H9 (cell line): Measurements from ENCODE around the gene ARHGDIB. TPM values are rescaled to one million over a fixed set of nuclear protein-coding genes. Genes with fewer than 3 reads are reported as not detected.

Experiments used
- DNase-seq: peaks from one replicate; pipeline ENCODE4 v3.0.0-alpha.2; 2017
- H2AFZ ChIP-seq: one replicate; pipeline ENCODE4 v1.6.1; 2013; ENCODE audit warnings: mild to moderate bottlenecking, low read length, control low read depth, moderate library complexity
- H2AK5ac ChIP-seq: 2 replicates; pipeline ENCODE4 v1.6.1; 2013; ENCODE audit warnings: low read length, control low read depth, mixed read lengths; ENCODE audit not compliant: insufficient read length
- H2BK120ac ChIP-seq: one replicate; pipeline ENCODE4 v1.6.1; 2013; ENCODE audit warnings: low read depth, mild to moderate bottlenecking, low read length, control low read depth, inconsistent platforms; ENCODE audit not compliant: poor library complexity, severe bottlenecking
- H2BK12ac ChIP-seq: 2 replicates; pipeline ENCODE4 v1.6.1; 2013; ENCODE audit warnings: low read length, control low read depth, mixed read lengths, low read depth; ENCODE audit not compliant: insufficient read length
- H2BK15ac ChIP-seq: 2 replicates; pipeline ENCODE4 v1.6.1; 2013; ENCODE audit warnings: low read depth, low read length, control low read depth
- H2BK20ac ChIP-seq: one replicate; pipeline ENCODE4 v1.6.1; 2013; ENCODE audit warnings: low read depth, mild to moderate bottlenecking, low read length, control low read depth, inconsistent platforms; ENCODE audit not compliant: poor library complexity, severe bottlenecking
- H2BK5ac ChIP-seq: 2 replicates; pipeline ENCODE4 v1.6.1; 2013; ENCODE audit warnings: low read length, control low read depth, mixed read lengths; ENCODE audit not compliant: insufficient read length
- H3K14ac ChIP-seq: 2 replicates; pipeline ENCODE4 v1.6.1; 2013; ENCODE audit warnings: low read length, control low read depth; ENCODE audit not compliant: insufficient read depth
- H3K18ac ChIP-seq: 2 replicates; pipeline ENCODE4 v1.6.1; 2013; ENCODE audit warnings: low read depth, mild to moderate bottlenecking, mixed read lengths, low read length, control low read depth; ENCODE audit not compliant: insufficient read length
- H3K23ac ChIP-seq: 2 replicates; pipeline ENCODE4 v1.6.1; 2013; ENCODE audit warnings: low read length, control low read depth, mixed read lengths, low read depth; ENCODE audit not compliant: insufficient read length
- H3K23me2 ChIP-seq: 2 replicates; pipeline ENCODE4 v1.6.1; 2013; ENCODE audit warnings: low read depth, mild to moderate bottlenecking, mixed read lengths, low read length, control low read depth; ENCODE audit not compliant: insufficient read length, poor library complexity, severe bottlenecking
- H3K27ac ChIP-seq: 2 replicates; pipeline ENCODE4 v1.5.1; 2013; ENCODE audit warnings: low read length, control low read depth, mixed read lengths, low read depth; ENCODE audit not compliant: insufficient read length
- H3K27me3 ChIP-seq: 2 replicates; pipeline ENCODE4 v1.6.1; 2013; ENCODE audit warnings: low read length, control low read depth, inconsistent platforms; ENCODE audit not compliant: insufficient read depth
- H3K4ac ChIP-seq: 2 replicates; pipeline ENCODE4 v1.6.1; 2013; ENCODE audit warnings: low read depth, mild to moderate bottlenecking, control low read depth, inconsistent platforms, low read length, moderate library complexity
- H3K4me1 ChIP-seq: 2 replicates; pipeline ENCODE4 v1.6.1; 2013; ENCODE audit warnings: low read length, control low read depth, inconsistent platforms; ENCODE audit not compliant: insufficient read depth
- H3K4me2 ChIP-seq: 2 replicates; pipeline ENCODE4 v1.6.1; 2013; ENCODE audit warnings: low read length, control low read depth, mixed read lengths; ENCODE audit not compliant: insufficient read length, insufficient read depth
- H3K56ac ChIP-seq: 2 replicates; pipeline ENCODE4 v1.6.1; 2013; ENCODE audit warnings: low read depth, mild to moderate bottlenecking, mixed read lengths, low read length, control low read depth; ENCODE audit not compliant: insufficient read length
- H3K79me1 ChIP-seq: 2 replicates; pipeline ENCODE4 v1.6.1; 2013; ENCODE audit warnings: low read depth, mild to moderate bottlenecking, moderate library complexity, low read length, control low read depth, inconsistent platforms; ENCODE audit not compliant: insufficient read depth, poor library complexity, severe bottlenecking
- H3K79me2 ChIP-seq: 2 replicates; pipeline ENCODE4 v1.6.1; 2013; ENCODE audit warnings: low read length, control low read depth, inconsistent platforms; ENCODE audit not compliant: insufficient read depth
- H3K9ac ChIP-seq: 2 replicates; pipeline ENCODE4 v1.6.1; 2013; ENCODE audit warnings: low read length, control low read depth, mixed read lengths; ENCODE audit not compliant: insufficient read length; ENCODE audit errors: extremely low read depth
- H3K9me3 ChIP-seq: one replicate; pipeline ENCODE4 v1.6.1; 2013; ENCODE audit warnings: low read depth, low read length, inconsistent platforms; ENCODE audit not compliant: control insufficient read depth
- H3T11ph ChIP-seq: one replicate; pipeline ENCODE4 v1.6.1; 2013; ENCODE audit warnings: mild to moderate bottlenecking, low read length, control low read depth, inconsistent platforms
- H4K20me1 ChIP-seq: one replicate; pipeline ENCODE4 v1.6.1; 2013; ENCODE audit not compliant: control insufficient read depth, insufficient read length, insufficient read depth
- H4K5ac ChIP-seq: 2 replicates; pipeline ENCODE4 v1.6.1; 2013; ENCODE audit warnings: low read depth, mild to moderate bottlenecking, mixed read lengths, low read length, control low read depth; ENCODE audit not compliant: insufficient read length
- H4K8ac ChIP-seq: replicated peaks from 2 replicates; pipeline ENCODE4 v1.6.1; 2013; ENCODE audit warnings: low read length, control low read depth, mixed read lengths, low read depth; ENCODE audit not compliant: insufficient read length
- H4K91ac ChIP-seq: 2 replicates; pipeline ENCODE4 v1.6.1; 2013; ENCODE audit warnings: low read depth, mild to moderate bottlenecking, moderate library complexity, mixed read lengths, low read length, control low read depth; ENCODE audit not compliant: insufficient read length
- H3K27ac Mint-ChIP-seq, 3 experiments: 2 replicates in 2 of 3; 3 replicates in 1 of 3; pipeline ENCODE4 v1.8.0; 2020 to 2021; ENCODE audit warnings: mixed read lengths in 3 of 3, mild to moderate bottlenecking in 1 of 3, moderate library complexity in 1 of 3
- H3K27me3 Mint-ChIP-seq: 2 replicates; pipeline ENCODE4 v1.8.0; 2021; ENCODE audit warnings: low read depth, mild to moderate bottlenecking, moderate library complexity, mixed read lengths
- H3K36me3 Mint-ChIP-seq, 3 experiments: 2 replicates in 2 of 3; 3 replicates in 1 of 3; pipeline ENCODE4 v1.8.0; 2020 to 2021; ENCODE audit warnings: low read depth in 3 of 3, mixed read lengths in 3 of 3; ENCODE audit not compliant: insufficient read depth in 1 of 3
- H3K4me1 Mint-ChIP-seq, 2 experiments: 2 replicates each; pipeline ENCODE4 v1.8.0; 2020; ENCODE audit warnings: mixed read lengths in 2 of 2
- H3K4me3 Mint-ChIP-seq, 2 experiments: 2 replicates in 1 of 2; 3 replicates in 1 of 2; pipeline ENCODE4 v1.8.0; 2020 to 2021; ENCODE audit warnings: mild to moderate bottlenecking in 2 of 2, mixed read lengths in 2 of 2, moderate library complexity in 1 of 2
- H3K9me3 Mint-ChIP-seq, 2 experiments: 2 replicates in 1 of 2; 3 replicates in 1 of 2; pipeline ENCODE4 v1.8.0; 2020; ENCODE audit warnings: mild to moderate bottlenecking in 2 of 2, mixed read lengths in 2 of 2, moderate library complexity in 1 of 2
- WGBS: extraction: QIAGEN DNeasy Blood & Tissue Kit; methylation state at CpG from one replicate; pipeline ENCODE4 v1.1.7; 2013; ENCODE audit warnings: missing lambda C conversion rate, low lambda C conversion rate, mixed read lengths; ENCODE audit not compliant: insufficient read length; ENCODE audit errors: extremely low coverage; 5-methylcytosine and 5-hydroxymethylcytosine counted together
- total RNA-seq: library from RNA; stranded (reverse); gene quantifications from 2 replicates; pipeline ENCODE4 v1.2.1, GENCODE V29; 2021
- TF ChIP-seq, protein P1 (sequence below): fragments of 200-600 bp; sonication (generic); conservative IDR thresholded peaks from 3 replicates; pipeline ENCODE4 v1.8.0; 2021; ENCODE audit warnings: antibody characterized with exemption, mild to moderate bottlenecking

Gene ARHGDIB
- total RNA-seq, 1 experiment from 2014 or later: 0.44 TPM

DNA sequence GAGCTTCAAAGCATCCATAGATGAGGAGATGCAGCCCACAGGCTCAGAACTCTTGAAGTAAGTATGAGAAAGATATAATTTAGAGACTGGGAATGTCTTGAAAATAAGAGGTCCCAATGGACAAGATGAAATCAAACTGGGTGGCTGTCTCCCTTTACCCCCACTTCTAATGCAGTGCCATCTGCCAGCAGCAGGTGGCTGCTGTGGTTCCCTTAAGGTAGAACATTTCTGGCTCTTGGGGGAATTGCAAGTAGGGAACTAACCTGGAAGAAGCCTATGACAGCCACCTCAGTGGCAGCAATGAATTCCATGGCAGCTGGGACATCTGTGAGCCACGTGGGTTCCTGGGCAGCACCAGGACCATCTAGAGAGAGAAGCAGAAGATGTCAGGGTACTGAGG, 23.7 kb downstream of the ARHGDIB start:
- Histone ChIP-seq H4K20me1 (no peaks in the 10 kb centered on the region), H3T11ph (no peak overlapping the region), H2BK12ac (no peak overlapping the region), H3K4me1 (no peaks in the 10 kb centered on the region), H2BK120ac (no peak overlapping the region), H2BK20ac (no peak overlapping the region), H4K91ac (no peak overlapping the region), H2AK5ac (no peak overlapping the region), H3K23me2 (no peaks in the 10 kb centered on the region), H3K79me2 (no peaks in the 10 kb centered on the region), H2AFZ (no peak overlapping the region), H3K56ac (no peak overlapping the region), H2BK5ac (no peak overlapping the region), H3K79me1 (no peaks in the 10 kb centered on the region), H3K9ac (no peak overlapping the region), H2BK15ac (no peak overlapping the region), H3K4me2 (no peak overlapping the region), H3K14ac (no peak overlapping the region), H3K4ac (no peak overlapping the region), H3K27ac (no peak overlapping the region), H3K27me3 (no peaks in the 10 kb centered on the region), H4K5ac (no peak overlapping the region), H3K23ac (no peak overlapping the region), H4K8ac (no peak overlapping the region), H3K18ac (no peak overlapping the region), H3K9me3 (no peaks in the 10 kb centered on the region)
- TF ChIP-seq, protein P1, sequence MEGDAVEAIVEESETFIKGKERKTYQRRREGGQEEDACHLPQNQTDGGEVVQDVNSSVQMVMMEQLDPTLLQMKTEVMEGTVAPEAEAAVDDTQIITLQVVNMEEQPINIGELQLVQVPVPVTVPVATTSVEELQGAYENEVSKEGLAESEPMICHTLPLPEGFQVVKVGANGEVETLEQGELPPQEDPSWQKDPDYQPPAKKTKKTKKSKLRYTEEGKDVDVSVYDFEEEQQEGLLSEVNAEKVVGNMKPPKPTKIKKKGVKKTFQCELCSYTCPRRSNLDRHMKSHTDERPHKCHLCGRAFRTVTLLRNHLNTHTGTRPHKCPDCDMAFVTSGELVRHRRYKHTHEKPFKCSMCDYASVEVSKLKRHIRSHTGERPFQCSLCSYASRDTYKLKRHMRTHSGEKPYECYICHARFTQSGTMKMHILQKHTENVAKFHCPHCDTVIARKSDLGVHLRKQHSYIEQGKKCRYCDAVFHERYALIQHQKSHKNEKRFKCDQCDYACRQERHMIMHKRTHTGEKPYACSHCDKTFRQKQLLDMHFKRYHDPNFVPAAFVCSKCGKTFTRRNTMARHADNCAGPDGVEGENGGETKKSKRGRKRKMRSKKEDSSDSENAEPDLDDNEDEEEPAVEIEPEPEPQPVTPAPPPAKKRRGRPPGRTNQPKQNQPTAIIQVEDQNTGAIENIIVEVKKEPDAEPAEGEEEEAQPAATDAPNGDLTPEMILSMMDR: peak; percentile 51; the same call in 2 of the 3 replicates
- Mint-ChIP-seq H3K27me3 (no peaks in the 10 kb centered on the region; the same call in 1 of the 2 replicates), H3K36me3 (no peaks in the 10 kb centered on the region), H3K9me3 (no peaks in the 10 kb centered on the region), H3K4me3 (no peak overlapping the region), H3K27ac (no peak overlapping the region; a peak in 2 of 7 replicates), H3K4me1 (no peaks in the 10 kb centered on the region; a peak in 1 of 4 replicates)
- WGBS: no CpG with 5 or more reads among the region's 1 CpG
- DNase-seq: peak; percentile 45
